ENCODE measurements around the gene TBC1D22A. TPM values are rescaled to one million over a fixed set of nuclear protein-coding genes. Genes with fewer than 3 reads are reported as not detected.

Gene TBC1D22A
- polyA plus RNA-seq, 1 donor from 2014 or later = 9.3 TPM

DNA sequence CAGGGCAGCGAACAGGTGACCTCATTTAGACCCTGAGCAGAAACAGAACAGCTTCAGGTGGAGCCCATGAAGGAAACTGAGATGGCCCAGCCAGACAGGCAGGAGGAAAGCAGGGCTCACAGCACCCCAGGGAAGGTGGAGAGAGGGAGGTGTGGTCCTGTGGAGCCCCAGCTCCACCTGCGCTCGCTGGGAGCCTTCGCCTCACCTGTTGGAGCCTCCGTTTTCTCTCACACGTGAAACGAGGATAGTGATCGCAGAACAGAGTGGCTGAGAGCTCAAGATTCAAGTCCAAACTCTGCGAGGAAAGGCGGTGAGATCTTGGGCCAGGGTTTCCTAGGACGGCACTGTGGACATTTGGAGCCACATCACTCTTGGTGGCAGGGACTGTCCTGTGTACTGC, 15.8 kb upstream of the TBC1D22A start:
- Histone ChIP-seq H3K9me2 (ENCODE audit: insufficient read depth, low read length) (no peaks in the 10 kb centered on the region), H4K20me1 (ENCODE audit: insufficient read depth) (no peaks in the 10 kb centered on the region), H3F3A (ENCODE audit: insufficient read depth, low read length, poor library complexity, severe bottlenecking) (no peaks in the 10 kb centered on the region), H3K36me3 (ENCODE audit: insufficient read depth, low read length) (no peaks in the 10 kb centered on the region), H3K4me2 (ENCODE audit: low read length) (no peak overlapping the region), H3K27me3 (ENCODE audit: insufficient read depth, low read depth, low read length) (no peaks in the 10 kb centered on the region), H3K9me3 (ENCODE audit: low read length) (no peaks in the 10 kb centered on the region), H3K79me2 (replicated peaks; ENCODE audit: insufficient read depth, low read length) (no peaks in the 10 kb centered on the region), H3K4me3 (ENCODE audit: low read length) (no peak overlapping the region), H3K27ac (ENCODE audit: low read length) (no peak overlapping the region), H3K9ac (ENCODE audit: low read length) (no peak overlapping the region), H2AFZ (ENCODE audit: low read depth, low read length) (no peak overlapping the region)
- TF ChIP-seq SMC3 (conservative IDR thresholded peaks at IDR 0.05; ENCODE audit: poor library complexity) = no peak
- TF ChIP-seq, protein P1, sequence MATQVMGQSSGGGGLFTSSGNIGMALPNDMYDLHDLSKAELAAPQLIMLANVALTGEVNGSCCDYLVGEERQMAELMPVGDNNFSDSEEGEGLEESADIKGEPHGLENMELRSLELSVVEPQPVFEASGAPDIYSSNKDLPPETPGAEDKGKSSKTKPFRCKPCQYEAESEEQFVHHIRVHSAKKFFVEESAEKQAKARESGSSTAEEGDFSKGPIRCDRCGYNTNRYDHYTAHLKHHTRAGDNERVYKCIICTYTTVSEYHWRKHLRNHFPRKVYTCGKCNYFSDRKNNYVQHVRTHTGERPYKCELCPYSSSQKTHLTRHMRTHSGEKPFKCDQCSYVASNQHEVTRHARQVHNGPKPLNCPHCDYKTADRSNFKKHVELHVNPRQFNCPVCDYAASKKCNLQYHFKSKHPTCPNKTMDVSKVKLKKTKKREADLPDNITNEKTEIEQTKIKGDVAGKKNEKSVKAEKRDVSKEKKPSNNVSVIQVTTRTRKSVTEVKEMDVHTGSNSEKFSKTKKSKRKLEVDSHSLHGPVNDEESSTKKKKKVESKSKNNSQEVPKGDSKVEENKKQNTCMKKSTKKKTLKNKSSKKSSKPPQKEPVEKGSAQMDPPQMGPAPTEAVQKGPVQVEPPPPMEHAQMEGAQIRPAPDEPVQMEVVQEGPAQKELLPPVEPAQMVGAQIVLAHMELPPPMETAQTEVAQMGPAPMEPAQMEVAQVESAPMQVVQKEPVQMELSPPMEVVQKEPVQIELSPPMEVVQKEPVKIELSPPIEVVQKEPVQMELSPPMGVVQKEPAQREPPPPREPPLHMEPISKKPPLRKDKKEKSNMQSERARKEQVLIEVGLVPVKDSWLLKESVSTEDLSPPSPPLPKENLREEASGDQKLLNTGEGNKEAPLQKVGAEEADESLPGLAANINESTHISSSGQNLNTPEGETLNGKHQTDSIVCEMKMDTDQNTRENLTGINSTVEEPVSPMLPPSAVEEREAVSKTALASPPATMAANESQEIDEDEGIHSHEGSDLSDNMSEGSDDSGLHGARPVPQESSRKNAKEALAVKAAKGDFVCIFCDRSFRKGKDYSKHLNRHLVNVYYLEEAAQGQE (IDR thresholded peaks at IDR 0.05; ENCODE audit: borderline replicate concordance) = no peak
- TF ChIP-seq POLR2AphosphoS5 (IDR thresholded peaks at IDR 0.05) = no peak
- no peak for TF ChIP-seq EP300 (conservative IDR thresholded peaks at IDR 0.05; ENCODE audit: poor library complexity, severe bottlenecking)
- TF ChIP-seq, protein P2, sequence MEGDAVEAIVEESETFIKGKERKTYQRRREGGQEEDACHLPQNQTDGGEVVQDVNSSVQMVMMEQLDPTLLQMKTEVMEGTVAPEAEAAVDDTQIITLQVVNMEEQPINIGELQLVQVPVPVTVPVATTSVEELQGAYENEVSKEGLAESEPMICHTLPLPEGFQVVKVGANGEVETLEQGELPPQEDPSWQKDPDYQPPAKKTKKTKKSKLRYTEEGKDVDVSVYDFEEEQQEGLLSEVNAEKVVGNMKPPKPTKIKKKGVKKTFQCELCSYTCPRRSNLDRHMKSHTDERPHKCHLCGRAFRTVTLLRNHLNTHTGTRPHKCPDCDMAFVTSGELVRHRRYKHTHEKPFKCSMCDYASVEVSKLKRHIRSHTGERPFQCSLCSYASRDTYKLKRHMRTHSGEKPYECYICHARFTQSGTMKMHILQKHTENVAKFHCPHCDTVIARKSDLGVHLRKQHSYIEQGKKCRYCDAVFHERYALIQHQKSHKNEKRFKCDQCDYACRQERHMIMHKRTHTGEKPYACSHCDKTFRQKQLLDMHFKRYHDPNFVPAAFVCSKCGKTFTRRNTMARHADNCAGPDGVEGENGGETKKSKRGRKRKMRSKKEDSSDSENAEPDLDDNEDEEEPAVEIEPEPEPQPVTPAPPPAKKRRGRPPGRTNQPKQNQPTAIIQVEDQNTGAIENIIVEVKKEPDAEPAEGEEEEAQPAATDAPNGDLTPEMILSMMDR (IDR thresholded peaks at IDR 0.05; ENCODE audit: poor library complexity, severe bottlenecking) = no peak
- TF ChIP-seq MXI1 (conservative IDR thresholded peaks at IDR 0.05; ENCODE audit: poor library complexity, severe bottlenecking) = no peak
- no peak for TF ChIP-seq EZH2 (IDR thresholded peaks at IDR 0.05; ENCODE audit: borderline replicate concordance, insufficient read depth, low read length, poor library complexity, severe bottlenecking)
- no peak for TF ChIP-seq RAD21 (conservative IDR thresholded peaks at IDR 0.05)
- TF ChIP-seq TAF1 (IDR thresholded peaks at IDR 0.05; ENCODE audit: low read depth) = no peak

DNA sequence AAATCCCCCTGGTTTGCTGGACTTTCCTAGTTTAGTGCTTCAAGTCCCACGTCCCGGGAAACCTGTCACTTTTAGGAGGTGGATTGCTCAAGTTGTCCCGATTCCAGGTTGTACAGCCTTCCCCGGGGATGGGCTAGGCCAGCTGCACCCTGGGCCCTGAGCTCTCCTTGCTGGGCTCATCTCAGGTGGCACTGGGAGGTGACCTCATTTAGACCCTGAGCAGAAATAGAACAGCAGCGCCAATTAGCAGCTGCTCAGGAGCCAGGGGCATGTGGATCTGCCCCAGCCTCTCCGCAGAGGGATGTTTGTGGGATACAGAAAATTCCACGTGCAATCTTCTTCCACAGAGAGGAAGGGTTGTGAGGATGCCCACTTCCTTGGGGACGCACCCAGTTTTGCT, 14.8 kb upstream of the TBC1D22A start:
- H4K20me1 ChIP-seq (ENCODE audit: insufficient read depth) = no peaks in the 10 kb centered on the region
- TF ChIP-seq, protein P1 (IDR thresholded peaks at IDR 0.05; ENCODE audit: borderline replicate concordance) = no peak
- no peak for TF ChIP-seq TAF1 (IDR thresholded peaks at IDR 0.05; ENCODE audit: low read depth)
- TF ChIP-seq, protein P2 (IDR thresholded peaks at IDR 0.05; ENCODE audit: poor library complexity, severe bottlenecking) = no peak
- no peak for TF ChIP-seq EZH2 (IDR thresholded peaks at IDR 0.05; ENCODE audit: borderline replicate concordance, insufficient read depth, low read length, poor library complexity, severe bottlenecking)
- TF ChIP-seq EP300 (conservative IDR thresholded peaks at IDR 0.05; ENCODE audit: poor library complexity, severe bottlenecking) = no peak
- TF ChIP-seq POLR2AphosphoS5 (IDR thresholded peaks at IDR 0.05) = no peak
- H3K79me2 ChIP-seq (replicated peaks; ENCODE audit: insufficient read depth, low read length) = no peaks in the 10 kb centered on the region
- no peak overlapping the region for H2AFZ ChIP-seq (ENCODE audit: low read depth, low read length)
- H3F3A ChIP-seq (ENCODE audit: insufficient read depth, low read length, poor library complexity, severe bottlenecking) = no peaks in the 10 kb centered on the region
- no peak overlapping the region for H3K27ac ChIP-seq (ENCODE audit: low read length)
- no peak overlapping the region for H3K4me2 ChIP-seq (ENCODE audit: low read length)
- H3K4me3 ChIP-seq (ENCODE audit: low read length) = no peak overlapping the region
- H3K9ac ChIP-seq (ENCODE audit: low read length) = no peak overlapping the region
- no peaks in the 10 kb centered on the region for H3K27me3 ChIP-seq (ENCODE audit: insufficient read depth, low read depth, low read length)
- H3K9me3 ChIP-seq (ENCODE audit: low read length) = no peaks in the 10 kb centered on the region
- no peaks in the 10 kb centered on the region for H3K36me3 ChIP-seq (ENCODE audit: insufficient read depth, low read length)
- no peaks in the 10 kb centered on the region for H3K9me2 ChIP-seq (ENCODE audit: insufficient read depth, low read length)
